Upper lobe of right lung (tissue), 1 donor: ENCODE measurements around the gene ANKRD11. TPM values are rescaled to one million over a fixed set of nuclear protein-coding genes. Genes with fewer than 3 reads are reported as not detected.
A peak's percentile ranks its signal among the peaks of the same experiment; 100 is the strongest.
"Not testable (repeated sequence)": the region's sequence is repeated elsewhere in the genome, so short reads cannot be mapped to it uniquely, and the experiment has no call there.

Experiments used
- ATAC-seq: fragments of 200-7000 bp; cut with Tn5 transposase; one replicate; pipeline ENCODE4 v1.9.1; 2020; ENCODE audit warnings: mild to moderate bottlenecking, moderate library complexity
- DNase-seq: peaks from one replicate; pipeline ENCODE4 v3.0.0-alpha.2; 2020
- H3K27ac ChIP-seq: fragments of 200-600 bp; one replicate; pipeline ENCODE4 v1.8.0; 2022
- H3K27me3 ChIP-seq: fragments of 200-600 bp; one replicate; pipeline ENCODE4 v1.8.0; 2022; ENCODE audit warnings: mild to moderate bottlenecking
- H3K36me3 ChIP-seq: fragments of 200-600 bp; one replicate; pipeline ENCODE4 v1.8.0; 2022
- H3K4me1 ChIP-seq: fragments of 200-600 bp; one replicate; pipeline ENCODE4 v1.8.0; 2022
- H3K4me3 ChIP-seq: fragments of 200-600 bp; one replicate; pipeline ENCODE4 v1.8.0; 2022; ENCODE audit warnings: mild to moderate bottlenecking
- H3K9me3 ChIP-seq: fragments of 200-600 bp; one replicate; pipeline ENCODE4 v1.8.0; 2022
- intact Hi-C: fragments of 100-400 bp; cut with DNase I; formaldehyde crosslinking; loops from one replicate; pipeline ENCODE4 v1.11.0; 2022
- total RNA-seq: library from RNA; stranded (reverse); fragmentation: NEBNext Ultra II Directional; extraction: Animal tissue kit (Norgen Biotek cat#: 25700); gene quantifications from one replicate; pipeline ENCODE4 v1.2.1, GENCODE V29; 2021
- TF ChIP-seq, protein P1 (sequence below): fragments of 200-600 bp; IDR thresholded peaks from one replicate; pipeline ENCODE4 v1.8.0; 2022; ENCODE audit warnings: antibody characterized with exemption
- donor health status: DM: no; HTN: yes; CAD: no; lungs with severe emphysema.

The ANKRD11 gene
- total RNA-seq, 1 donor from 2014 or later: 125 TPM

GRCh38 chr16:89330177-89330856 is 160.0 kb downstream of the ANKRD11 start:
- H3K27ac ChIP-seq: peak overlapping the region; percentile 65
- intact Hi-C loops: loop anchor here (10.0 kb wide), 1 partner anchor 154 kb away; no protein-coding TSS in a partner anchor

DNA sequence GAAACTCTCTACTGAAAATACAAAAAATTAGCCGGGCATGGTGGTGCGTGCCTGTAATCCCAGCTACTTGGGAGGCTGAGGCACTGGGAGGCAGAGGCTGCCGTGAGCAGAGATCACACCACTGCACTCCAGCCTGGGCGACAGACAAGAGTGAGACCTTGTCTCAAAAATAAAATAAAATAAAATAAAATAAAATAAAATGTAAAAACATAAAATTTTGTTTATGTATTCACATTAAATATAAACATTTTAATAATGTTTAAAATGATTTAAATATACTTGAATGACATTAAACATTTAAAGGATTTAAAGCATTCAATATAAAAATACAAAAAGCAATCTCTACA is 160.6 kb downstream of the ANKRD11 start:
- not testable (repeated sequence) for H3K9me3 ChIP-seq, H3K27me3 ChIP-seq, ATAC-seq, H3K4me3 ChIP-seq, H3K36me3 ChIP-seq
- H3K27ac ChIP-seq: peak overlapping the region; percentile 65
- intact Hi-C loops: loop anchor here (10.0 kb wide), 2 partner anchors 155 to 175 kb away; partner anchors contain the start of gene SPG7
- DNase-seq: peak; percentile 11
- peaks cover 64% of the 10 kb centered on the region for H3K4me1 ChIP-seq

More at GRCh38 chr16:89330177-89330856, 160.0 kb downstream of the ANKRD11 start:
- Histone ChIP-seq H3K4me3 (no peak overlapping the region), H3K9me3 (no peaks in the 10 kb centered on the region), H3K36me3 (no peaks in the 10 kb centered on the region), H3K27me3 (no peaks in the 10 kb centered on the region), H3K4me1 (peaks cover 64% of the 10 kb centered on the region)
- TF ChIP-seq, protein P1, sequence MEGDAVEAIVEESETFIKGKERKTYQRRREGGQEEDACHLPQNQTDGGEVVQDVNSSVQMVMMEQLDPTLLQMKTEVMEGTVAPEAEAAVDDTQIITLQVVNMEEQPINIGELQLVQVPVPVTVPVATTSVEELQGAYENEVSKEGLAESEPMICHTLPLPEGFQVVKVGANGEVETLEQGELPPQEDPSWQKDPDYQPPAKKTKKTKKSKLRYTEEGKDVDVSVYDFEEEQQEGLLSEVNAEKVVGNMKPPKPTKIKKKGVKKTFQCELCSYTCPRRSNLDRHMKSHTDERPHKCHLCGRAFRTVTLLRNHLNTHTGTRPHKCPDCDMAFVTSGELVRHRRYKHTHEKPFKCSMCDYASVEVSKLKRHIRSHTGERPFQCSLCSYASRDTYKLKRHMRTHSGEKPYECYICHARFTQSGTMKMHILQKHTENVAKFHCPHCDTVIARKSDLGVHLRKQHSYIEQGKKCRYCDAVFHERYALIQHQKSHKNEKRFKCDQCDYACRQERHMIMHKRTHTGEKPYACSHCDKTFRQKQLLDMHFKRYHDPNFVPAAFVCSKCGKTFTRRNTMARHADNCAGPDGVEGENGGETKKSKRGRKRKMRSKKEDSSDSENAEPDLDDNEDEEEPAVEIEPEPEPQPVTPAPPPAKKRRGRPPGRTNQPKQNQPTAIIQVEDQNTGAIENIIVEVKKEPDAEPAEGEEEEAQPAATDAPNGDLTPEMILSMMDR: no peak
- DNase-seq (peak; percentile 70), ATAC-seq (peak; percentile 39)

DNA sequence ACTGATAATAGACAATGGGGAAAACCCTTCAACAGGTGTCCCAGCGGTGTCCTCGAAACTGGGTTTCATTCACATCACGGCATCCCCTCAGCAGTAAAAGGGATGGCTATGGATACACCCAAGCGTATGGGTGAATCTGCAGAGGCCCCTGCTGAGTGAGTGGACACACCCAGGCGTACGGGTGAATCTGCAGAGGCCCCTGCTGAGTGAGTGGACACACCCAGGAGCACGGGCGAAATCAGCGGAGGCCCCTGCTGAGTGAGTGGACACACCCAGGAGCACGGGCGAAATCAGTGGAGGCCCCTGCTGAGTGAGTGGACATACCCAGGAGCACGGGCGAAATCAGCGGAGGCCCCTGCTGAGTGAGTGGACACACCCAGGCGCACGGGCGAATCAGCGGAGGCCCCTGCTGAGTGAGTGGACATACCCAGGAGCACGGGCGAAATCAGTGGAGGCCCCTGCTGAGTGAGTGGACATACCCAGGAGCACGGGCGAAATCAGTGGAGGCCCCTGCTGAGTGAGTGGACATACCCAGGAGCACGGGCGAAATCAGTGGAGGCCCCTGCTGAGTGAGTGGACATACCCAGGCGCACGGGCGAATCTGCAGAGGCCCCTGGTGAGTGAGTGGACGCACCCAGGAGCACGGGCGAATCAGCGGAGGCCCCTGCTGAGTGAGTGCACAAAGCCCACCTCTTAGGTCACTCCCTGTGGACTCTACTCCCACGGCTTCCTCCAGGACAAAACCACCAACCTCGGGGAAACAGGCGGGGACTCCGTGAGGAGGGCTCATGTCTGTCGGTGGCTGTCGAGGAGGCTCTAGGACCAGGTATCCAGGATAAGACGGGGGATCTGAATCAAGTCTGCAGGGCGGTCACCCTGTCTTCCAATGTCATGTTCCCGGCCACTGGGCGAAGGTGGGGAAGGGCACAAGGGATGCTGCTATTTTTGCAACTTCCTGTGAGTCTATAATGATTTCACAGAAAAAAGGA is 161.7 kb downstream of the ANKRD11 start:
- not testable (repeated sequence) for H3K9me3 ChIP-seq, H3K27me3 ChIP-seq, H3K36me3 ChIP-seq, H3K27ac ChIP-seq, ATAC-seq, H3K4me3 ChIP-seq
- DNase-seq: peak; percentile 47
- intact Hi-C loops: loop anchor here (10.0 kb wide), 1 partner anchor 176 kb away; the partner anchor contains the start of gene SPG7
- H3K4me1 ChIP-seq: peaks cover 63% of the 10 kb centered on the region

- intact Hi-C loops: loop anchor here (10.0 kb wide), 1 partner anchor 178 kb away; the partner anchor contains the start of gene SPG7
- no peaks in the 10 kb centered on the region for H3K9me3 ChIP-seq
- H3K27ac ChIP-seq: peak overlapping the region; percentile 70
- ATAC-seq: no peak
- no peaks in the 10 kb centered on the region for H3K27me3 ChIP-seq
- no peaks in the 10 kb centered on the region for H3K36me3 ChIP-seq
- DNase-seq: peak; percentile 54
- H3K4me1 ChIP-seq: peaks cover 66% of the 10 kb centered on the region
- TF ChIP-seq, protein P1: no peak
- H3K4me3 ChIP-seq: no peak overlapping the region
Measured at GRCh38 chr16:89326721-89327120, 163.6 kb downstream of the ANKRD11 start.

DNA sequence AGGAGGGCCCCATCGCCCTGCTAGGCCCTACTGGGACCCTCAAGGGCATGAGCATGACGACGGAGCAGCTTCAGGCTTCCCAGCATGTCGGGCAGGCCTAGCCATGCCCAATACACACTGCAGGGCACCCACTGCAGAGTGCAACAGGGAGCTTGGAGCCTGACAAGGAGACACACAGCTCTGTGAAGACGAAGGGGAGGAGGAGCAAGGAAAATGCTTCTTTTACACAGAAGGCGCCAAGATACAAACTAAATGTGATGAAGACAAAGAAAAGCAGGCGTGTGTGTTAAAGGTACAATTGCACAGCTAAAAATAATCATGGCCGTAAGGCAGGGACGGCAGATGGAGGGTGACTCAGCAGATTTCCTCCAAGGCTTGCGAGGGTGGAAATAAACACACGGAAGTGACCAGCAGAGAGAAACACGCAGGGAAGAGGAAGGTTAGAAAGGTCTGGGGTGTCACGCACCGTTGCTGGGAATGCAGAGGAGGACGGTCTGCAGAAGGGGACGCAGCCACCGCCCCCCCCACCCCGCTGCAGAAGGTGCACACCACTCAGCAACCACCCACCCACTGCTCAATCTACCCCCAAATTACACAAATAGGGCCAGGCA is 164.4 kb downstream of the ANKRD11 start:
- DNase-seq: peak; percentile 64
- peak overlapping the region; percentile 10 for H3K4me3 ChIP-seq
- TF ChIP-seq, protein P1: no peak
- H3K4me1 ChIP-seq: peaks cover 72% of the 10 kb centered on the region
- intact Hi-C loops: loop anchor here (10.0 kb wide), 1 partner anchor 179 kb away; the partner anchor contains the start of gene SPG7
- no peaks in the 10 kb centered on the region for H3K27me3 ChIP-seq
- H3K36me3 ChIP-seq: no peaks in the 10 kb centered on the region
- no peaks in the 10 kb centered on the region for H3K9me3 ChIP-seq
- peak overlapping the region; percentile 70 for H3K27ac ChIP-seq
- ATAC-seq: peak; percentile 71
